Endodermal cell (in vitro differentiated cells): ENCODE results near the gene KIF26B. TPM values are rescaled to one million over a fixed set of nuclear protein-coding genes. Genes with fewer than 3 reads are reported as not detected.
"Not testable (repeated sequence)": the region's sequence is repeated elsewhere in the genome, so short reads cannot be mapped to it uniquely, and the experiment has no call there.

Experiments
- DNase-seq: peaks from one replicate; pipeline ENCODE4 v3.0.0-alpha.2; 2017
- H3K27ac ChIP-seq: 2 replicates; pipeline ENCODE4 v1.5.1; 2013; ENCODE audit warnings: mild to moderate bottlenecking, low read depth, low read length, moderate library complexity
- H3K27me3 ChIP-seq: 2 replicates; pipeline ENCODE4 v1.6.1; 2013; ENCODE audit warnings: mild to moderate bottlenecking, low read length, moderate library complexity; ENCODE audit not compliant: insufficient read depth, control insufficient read depth, poor library complexity, severe bottlenecking
- H3K36me3 ChIP-seq: 2 replicates; pipeline ENCODE4 v1.7.0; 2013; ENCODE audit warnings: mild to moderate bottlenecking, low read length, moderate library complexity; ENCODE audit not compliant: control insufficient read depth, insufficient read depth
- H3K4me1 ChIP-seq: one replicate; pipeline ENCODE4 v1.7.0; 2013; ENCODE audit warnings: low read length; ENCODE audit not compliant: control insufficient read depth, insufficient read depth
- H3K4me3 ChIP-seq: 2 replicates; pipeline ENCODE4 v1.5.1; 2013; ENCODE audit warnings: mild to moderate bottlenecking, low read length, moderate library complexity
- H3K9ac ChIP-seq: 2 replicates; pipeline ENCODE4 v1.6.1; 2013; ENCODE audit warnings: mild to moderate bottlenecking, low read length, moderate library complexity; ENCODE audit not compliant: poor library complexity, severe bottlenecking; ENCODE audit errors: extremely low read depth
- H3K9me3 ChIP-seq: 2 replicates; pipeline ENCODE4 v1.6.1; 2013; ENCODE audit warnings: mild to moderate bottlenecking, low read length, moderate library complexity; ENCODE audit not compliant: control insufficient read depth
- H3K27ac Mint-ChIP-seq: 2 replicates; pipeline ENCODE4 v1.8.0; 2020; ENCODE audit warnings: mixed read lengths
- H3K27me3 Mint-ChIP-seq: 2 replicates; pipeline ENCODE4 v1.8.0; 2021; ENCODE audit warnings: mild to moderate bottlenecking, mixed read lengths; ENCODE audit not compliant: insufficient read depth
- H3K36me3 Mint-ChIP-seq: 2 replicates; pipeline ENCODE4 v1.8.0; 2020; ENCODE audit warnings: low read depth, mixed read lengths
- H3K4me1 Mint-ChIP-seq: 2 replicates; pipeline ENCODE4 v1.8.0; 2020; ENCODE audit warnings: mixed read lengths
- H3K4me3 Mint-ChIP-seq: 2 replicates; pipeline ENCODE4 v1.8.0; 2020; ENCODE audit warnings: mild to moderate bottlenecking, moderate library complexity, mixed read lengths
- H3K9me3 Mint-ChIP-seq: 2 replicates; pipeline ENCODE4 v1.8.0; 2020; ENCODE audit warnings: mild to moderate bottlenecking, mixed read lengths
- WGBS, 2 experiments: methylation state at CpG; one replicate each; pipeline versions ENCODE4 v1.1.5 to v1.1.7; 2013; ENCODE audit warnings: missing lambda C conversion rate in 2 of 2, mixed read lengths in 1 of 2; ENCODE audit not compliant: insufficient coverage in 1 of 2, insufficient read length in 1 of 2; 5-methylcytosine and 5-hydroxymethylcytosine counted together
- total RNA-seq, 2 donors: library from RNA; stranded (reverse); fragmentation: NEBNext Ultra II Directional in 1 of 2; extraction: Animal tissue kit (Norgen Biotek cat#: 25700) in 1 of 2; gene quantifications; 2 replicates in 1 of 2; 3 replicates in 1 of 2; pipeline ENCODE4 v1.2.1, GENCODE V29; 2021
- TF ChIP-seq, protein P1 (sequence below): fragments of 200-600 bp; sonication (generic); conservative IDR thresholded peaks from 2 replicates; pipeline ENCODE4 v1.5.0; 2021; ENCODE audit warnings: antibody characterized with exemption, mild to moderate bottlenecking

Gene KIF26B
- total RNA-seq, 2 donors from 2014 or later, result 12.3 to 21.0 TPM

DNA sequence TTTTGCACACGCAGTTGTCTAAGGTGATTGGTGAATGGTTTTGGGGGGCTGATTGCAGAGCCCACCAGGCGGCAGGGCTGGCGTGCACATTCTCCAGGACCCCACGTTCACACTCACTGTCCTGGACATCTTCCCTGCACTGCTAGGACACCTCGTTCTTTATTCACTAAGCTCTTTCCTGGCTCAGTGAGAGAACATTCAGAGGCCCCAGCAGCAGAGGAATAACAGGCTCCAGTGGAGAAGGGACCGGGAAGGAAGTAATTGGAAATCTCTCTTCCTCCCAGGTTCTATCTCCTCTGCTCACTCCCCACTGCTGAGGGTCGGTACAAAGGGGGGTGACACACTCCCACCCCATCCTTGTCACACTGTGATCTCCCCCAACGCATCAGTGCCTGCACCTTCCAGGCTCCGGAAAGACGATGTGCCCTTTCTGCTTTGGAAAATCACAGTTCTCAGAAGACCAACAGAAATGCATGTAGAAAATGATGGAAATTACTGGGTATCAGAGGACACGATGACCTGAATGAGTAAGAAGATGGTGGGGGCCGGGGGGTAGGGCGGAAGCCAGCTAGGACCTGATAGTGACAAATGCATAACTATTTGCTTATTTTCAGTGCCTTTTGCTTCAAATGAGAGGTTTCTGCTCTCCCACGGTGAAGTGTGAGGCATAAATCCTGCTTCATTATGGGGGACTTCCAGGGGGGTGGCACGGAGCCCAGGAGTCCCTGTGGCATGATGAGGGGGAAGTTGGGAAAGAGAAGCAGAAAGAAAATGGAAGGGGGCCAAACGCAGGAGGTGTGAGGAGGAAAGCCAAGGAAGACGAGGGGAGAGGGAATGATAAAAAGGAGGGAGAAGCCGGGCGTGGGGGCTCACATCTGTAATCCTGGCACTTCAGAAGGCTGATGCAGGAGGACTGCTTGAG, 25.2 kb upstream of the KIF26B start:
- TF ChIP-seq, protein P1, sequence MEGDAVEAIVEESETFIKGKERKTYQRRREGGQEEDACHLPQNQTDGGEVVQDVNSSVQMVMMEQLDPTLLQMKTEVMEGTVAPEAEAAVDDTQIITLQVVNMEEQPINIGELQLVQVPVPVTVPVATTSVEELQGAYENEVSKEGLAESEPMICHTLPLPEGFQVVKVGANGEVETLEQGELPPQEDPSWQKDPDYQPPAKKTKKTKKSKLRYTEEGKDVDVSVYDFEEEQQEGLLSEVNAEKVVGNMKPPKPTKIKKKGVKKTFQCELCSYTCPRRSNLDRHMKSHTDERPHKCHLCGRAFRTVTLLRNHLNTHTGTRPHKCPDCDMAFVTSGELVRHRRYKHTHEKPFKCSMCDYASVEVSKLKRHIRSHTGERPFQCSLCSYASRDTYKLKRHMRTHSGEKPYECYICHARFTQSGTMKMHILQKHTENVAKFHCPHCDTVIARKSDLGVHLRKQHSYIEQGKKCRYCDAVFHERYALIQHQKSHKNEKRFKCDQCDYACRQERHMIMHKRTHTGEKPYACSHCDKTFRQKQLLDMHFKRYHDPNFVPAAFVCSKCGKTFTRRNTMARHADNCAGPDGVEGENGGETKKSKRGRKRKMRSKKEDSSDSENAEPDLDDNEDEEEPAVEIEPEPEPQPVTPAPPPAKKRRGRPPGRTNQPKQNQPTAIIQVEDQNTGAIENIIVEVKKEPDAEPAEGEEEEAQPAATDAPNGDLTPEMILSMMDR, result no peak
- peaks cover 7% of the 10 kb centered on the region for H3K36me3 Mint-ChIP-seq
- peaks cover 14% of the 10 kb centered on the region for H3K4me1 Mint-ChIP-seq
- Histone ChIP-seq H3K9me3 (no peaks in the 10 kb centered on the region), H3K4me3 (no peak overlapping the region), H3K27ac (no peak overlapping the region), H3K4me1 (no peaks in the 10 kb centered on the region), H3K9ac (no peak overlapping the region), H3K36me3 (no peaks in the 10 kb centered on the region), H3K27me3 (no peaks in the 10 kb centered on the region)
- H3K9me3 Mint-ChIP-seq, result no peaks in the 10 kb centered on the region
- H3K27ac Mint-ChIP-seq, result no peak overlapping the region
- no peak for DNase-seq
- H3K27me3 Mint-ChIP-seq, result peaks cover 4% of the 10 kb centered on the region
- H3K4me3 Mint-ChIP-seq, result no peak overlapping the region
- WGBS, 2 experiments, result 87% methylated on average over 8 to 19 of the region's 19 CpGs

DNA sequence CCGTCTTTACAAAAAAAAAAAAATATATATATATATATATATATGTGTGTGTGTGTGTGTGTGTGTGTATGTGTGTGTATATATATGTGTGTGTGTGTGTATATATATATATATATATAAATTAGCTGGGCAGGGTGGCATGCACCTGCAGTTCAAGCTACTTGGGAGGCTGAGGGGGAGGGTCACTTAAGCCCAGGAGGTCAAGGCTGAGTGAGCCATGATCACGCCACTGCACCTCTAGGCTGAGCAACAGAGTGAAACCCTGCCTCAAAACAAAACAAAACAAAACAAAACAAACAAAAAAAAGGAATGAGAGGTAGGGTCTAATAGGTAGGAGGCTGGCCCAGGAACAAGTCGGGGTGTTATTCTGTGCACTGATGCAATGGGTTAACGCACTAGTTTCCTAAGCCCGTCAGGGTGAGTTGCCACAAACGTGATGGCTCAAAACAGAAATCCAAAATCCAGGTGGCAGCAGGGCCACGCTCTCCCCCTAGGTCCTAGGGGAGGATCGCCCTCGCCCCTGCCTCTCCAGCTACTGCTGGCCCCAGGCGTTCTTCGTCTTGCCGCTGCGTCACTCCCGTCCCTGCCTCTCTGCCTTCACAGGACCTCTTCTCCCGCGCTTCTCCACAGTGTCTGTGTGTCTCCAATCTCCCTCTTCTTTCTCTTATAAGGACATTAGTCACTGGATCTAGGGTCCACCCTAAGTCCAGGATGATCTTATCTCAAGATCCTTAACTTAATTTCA, 24.3 kb upstream of the KIF26B start:
- not testable (repeated sequence) for H3K36me3 ChIP-seq, DNase-seq, H3K9ac ChIP-seq, H3K27me3 Mint-ChIP-seq, H3K36me3 Mint-ChIP-seq, H3K4me1 ChIP-seq, H3K4me3 Mint-ChIP-seq, H3K4me3 ChIP-seq, H3K9me3 Mint-ChIP-seq, H3K27me3 ChIP-seq, H3K27ac Mint-ChIP-seq, H3K27ac ChIP-seq, H3K9me3 ChIP-seq
- 90 to 91% methylated on average over 14 of the region's 16 CpGs for WGBS, 2 experiments
- H3K4me1 Mint-ChIP-seq, result peaks cover 11% of the 10 kb centered on the region

DNA sequence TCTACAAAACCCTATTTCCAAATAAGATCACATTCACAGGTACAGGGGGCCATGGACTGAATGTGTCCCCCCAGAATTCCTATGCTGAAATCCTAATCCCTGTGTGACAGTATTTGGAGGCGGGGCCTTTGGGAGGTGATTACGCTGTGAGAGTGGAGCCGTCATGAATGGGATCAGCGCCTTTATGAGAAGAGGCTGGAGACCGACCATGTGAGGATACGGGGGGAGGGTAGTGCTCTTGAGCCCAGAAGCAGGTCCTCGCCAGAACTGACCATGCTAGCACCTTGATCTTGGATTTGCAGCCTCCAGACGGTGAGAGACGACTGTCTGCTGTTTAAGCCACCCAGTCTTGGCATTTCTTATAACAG, 23.8 kb upstream of the KIF26B start:
- H3K9me3 ChIP-seq, result peaks cover 5% of the 10 kb centered on the region
- H3K4me3 Mint-ChIP-seq, result no peak overlapping the region
- H3K4me1 ChIP-seq, result no peaks in the 10 kb centered on the region
- H3K36me3 ChIP-seq, result no peaks in the 10 kb centered on the region
- H3K27ac Mint-ChIP-seq, result no peak overlapping the region
- H3K27ac ChIP-seq, result no peak overlapping the region
- H3K4me3 ChIP-seq, result no peak overlapping the region
- H3K9me3 Mint-ChIP-seq, result no peaks in the 10 kb centered on the region
- peaks cover 11% of the 10 kb centered on the region for H3K4me1 Mint-ChIP-seq
- DNase-seq, result no peak
- 87 to 92% methylated on average over 3 to 9 of the region's 9 CpGs for WGBS, 2 experiments
- no peak overlapping the region for H3K9ac ChIP-seq
- H3K36me3 Mint-ChIP-seq, result no peaks in the 10 kb centered on the region
- H3K27me3 ChIP-seq, result no peaks in the 10 kb centered on the region
- TF ChIP-seq, protein P1, result no peak
- peaks cover 4% of the 10 kb centered on the region for H3K27me3 Mint-ChIP-seq
